ENCODE results near the gene ERVMER34-1.

- TF ChIP-seq, protein P1, sequence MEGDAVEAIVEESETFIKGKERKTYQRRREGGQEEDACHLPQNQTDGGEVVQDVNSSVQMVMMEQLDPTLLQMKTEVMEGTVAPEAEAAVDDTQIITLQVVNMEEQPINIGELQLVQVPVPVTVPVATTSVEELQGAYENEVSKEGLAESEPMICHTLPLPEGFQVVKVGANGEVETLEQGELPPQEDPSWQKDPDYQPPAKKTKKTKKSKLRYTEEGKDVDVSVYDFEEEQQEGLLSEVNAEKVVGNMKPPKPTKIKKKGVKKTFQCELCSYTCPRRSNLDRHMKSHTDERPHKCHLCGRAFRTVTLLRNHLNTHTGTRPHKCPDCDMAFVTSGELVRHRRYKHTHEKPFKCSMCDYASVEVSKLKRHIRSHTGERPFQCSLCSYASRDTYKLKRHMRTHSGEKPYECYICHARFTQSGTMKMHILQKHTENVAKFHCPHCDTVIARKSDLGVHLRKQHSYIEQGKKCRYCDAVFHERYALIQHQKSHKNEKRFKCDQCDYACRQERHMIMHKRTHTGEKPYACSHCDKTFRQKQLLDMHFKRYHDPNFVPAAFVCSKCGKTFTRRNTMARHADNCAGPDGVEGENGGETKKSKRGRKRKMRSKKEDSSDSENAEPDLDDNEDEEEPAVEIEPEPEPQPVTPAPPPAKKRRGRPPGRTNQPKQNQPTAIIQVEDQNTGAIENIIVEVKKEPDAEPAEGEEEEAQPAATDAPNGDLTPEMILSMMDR (IDR thresholded peaks at IDR 0.05) = no peak
- no peak for TF ChIP-seq POLR2A (IDR thresholded peaks at IDR 0.05)
Measured at GRCh38 chr4:52701207-52701606, 50.0 kb downstream of the ERVMER34-1 start.
